DOHH2 (cell line): Measurements from ENCODE around the gene POGK.
"Not testable (repeated sequence)": the region's sequence is repeated elsewhere in the genome, so short reads cannot be mapped to it uniquely, and the experiment has no call there.

ENCODE experiments used
- H3F3A ChIP-seq: fragments of 200-600 bp; sonication (generic), shearing (Covaris generic); 2 replicates; pipeline ENCODE4 v1.6.0; 2016; ENCODE audit warnings: antibody characterized with exemption, mild to moderate bottlenecking; ENCODE audit not compliant: control insufficient read depth, insufficient read depth
- H3K27ac ChIP-seq: fragments of 200-600 bp; sonication (generic); 2 replicates; pipeline ENCODE4 v1.5.1; 2014; ENCODE audit warnings: low read depth, mild to moderate bottlenecking, low read length, moderate library complexity
- H3K27me3 ChIP-seq: fragments of 200-600 bp; sonication (generic); 2 replicates; pipeline ENCODE4 v1.6.1; 2014; ENCODE audit warnings: mild to moderate bottlenecking, low read length, mixed read lengths; ENCODE audit not compliant: control insufficient read depth
- H3K36me3 ChIP-seq: fragments of 200-600 bp; sonication (generic); 2 replicates; pipeline ENCODE4 v1.6.1; 2014; ENCODE audit warnings: mild to moderate bottlenecking, low read length, moderate library complexity, mixed read lengths; ENCODE audit not compliant: control insufficient read depth
- H3K4me1 ChIP-seq: fragments of 200-600 bp; sonication (generic); 2 replicates; pipeline ENCODE4 v1.6.1; 2014; ENCODE audit warnings: mild to moderate bottlenecking, low read length, mixed read lengths; ENCODE audit not compliant: control insufficient read depth
- H3K4me2 ChIP-seq: fragments of 200-600 bp; sonication (generic); 2 replicates; pipeline ENCODE4 v1.6.0; 2014; ENCODE audit warnings: mild to moderate bottlenecking, low read length, moderate library complexity
- H3K4me3 ChIP-seq: fragments of 200-600 bp; sonication (generic); 2 replicates; pipeline ENCODE4 v1.5.1; 2014; ENCODE audit warnings: mild to moderate bottlenecking, low read length, mixed read lengths
- H3K79me2 ChIP-seq: fragments of 200-600 bp; sonication (generic); 2 replicates; pipeline ENCODE4 v1.6.1; 2014; ENCODE audit warnings: mild to moderate bottlenecking, low read length, mixed read lengths; ENCODE audit not compliant: control insufficient read depth
- H3K9me2 ChIP-seq: fragments of 200-600 bp; sonication (generic); replicated peaks from 2 replicates; pipeline ENCODE4 v1.6.1; 2014; ENCODE audit warnings: mild to moderate bottlenecking, low read length, mixed read lengths; ENCODE audit not compliant: control insufficient read depth
- H3K9me3 ChIP-seq: fragments of 200-600 bp; sonication (generic); 2 replicates; pipeline ENCODE4 v1.6.1; 2014; ENCODE audit warnings: antibody characterized with exemption, low read length, mixed read lengths; ENCODE audit not compliant: control insufficient read depth, insufficient read depth
- H4K20me1 ChIP-seq: fragments of 200-600 bp; sonication (generic); 2 replicates; pipeline ENCODE4 v1.6.0; 2014; ENCODE audit warnings: low read depth, mild to moderate bottlenecking, antibody characterized with exemption, low read length, moderate library complexity; ENCODE audit not compliant: control insufficient read depth, insufficient read depth
- CTCF ChIP-seq: fragments of 200-600 bp; sonication (generic); IDR thresholded peaks from one replicate; pipeline ENCODE4 v1.5.1; 2014; ENCODE audit warnings: antibody characterized with exemption, mild to moderate bottlenecking, low read depth, low read length; ENCODE audit not compliant: poor library complexity, severe bottlenecking
- EZH2phosphoT487 ChIP-seq: fragments of 200-600 bp; sonication (generic); IDR thresholded peaks from 2 replicates; pipeline ENCODE4 v1.6.1; 2017; ENCODE audit warnings: borderline replicate concordance, mild to moderate bottlenecking, antibody characterized with exemption, low read length, moderate library complexity, mixed read lengths

POGK gene

GRCh38 chr1:166875734-166876539 is 36.7 kb downstream of the POGK start, which contains the start of gene TADA1:
TADA1 (minus strand) TSS chr1:166876264; CDS start chr1:166876233, 31 bp downstream.
- Histone ChIP-seq H3K9me3 (no peaks in the 10 kb centered on the region), H3K27me3 (no peaks in the 10 kb centered on the region), H3K79me2 (peaks cover 51% of the 10 kb centered on the region), H3K4me1 (peaks cover 20% of the 10 kb centered on the region), H4K20me1 (no peaks in the 10 kb centered on the region), H3K36me3 (peaks cover 10% of the 10 kb centered on the region), H3K4me2 (peak within 1 kb of the TSS; percentile 93), H3K4me3 (peak within 1 kb of the TSS; percentile 88), H3K9me2 (no peaks in the 10 kb centered on the region), H3F3A (no peaks in the 10 kb centered on the region), H3K27ac (peak within 1 kb of the TSS; percentile 59)
- TF ChIP-seq CTCF = no peak
- TF ChIP-seq EZH2phosphoT487 = no peak

- TF ChIP-seq CTCF = peak; percentile 40
- no peak for TF ChIP-seq EZH2phosphoT487
- no peaks in the 10 kb centered on the region for H4K20me1 ChIP-seq
- peak overlapping the region; percentile 93 for H3K4me2 ChIP-seq
- peak overlapping the region; percentile 88 for H3K4me3 ChIP-seq
- H3K9me2 ChIP-seq = no peaks in the 10 kb centered on the region
- H3K79me2 ChIP-seq = peaks cover 45% of the 10 kb centered on the region
- H3K9me3 ChIP-seq = no peaks in the 10 kb centered on the region
- H3K27me3 ChIP-seq = no peaks in the 10 kb centered on the region
- H3K4me1 ChIP-seq = peaks cover 20% of the 10 kb centered on the region
- H3K27ac ChIP-seq = no peak overlapping the region
- H3F3A ChIP-seq = no peaks in the 10 kb centered on the region
- peaks cover 5% of the 10 kb centered on the region; the same call in 1 of the 2 replicates for H3K36me3 ChIP-seq
These were observed 37.2 kb downstream of the POGK start for GRCh38 chr1:166876540-166876838.

GRCh38 chr1:166878173-166878917 is 39.1 kb downstream of the POGK start:
- not testable (repeated sequence) for H3K9me2 ChIP-seq, H3F3A ChIP-seq, H4K20me1 ChIP-seq

GRCh38 chr1:166882893-166883292 is 43.6 kb downstream of the POGK start:
- H3K4me3 ChIP-seq = no peak overlapping the region
- H3K9me3 ChIP-seq = no peaks in the 10 kb centered on the region
- no peaks in the 10 kb centered on the region for H3F3A ChIP-seq
- no peaks in the 10 kb centered on the region for H3K36me3 ChIP-seq
- peaks cover 7% of the 10 kb centered on the region; the same call in 1 of the 2 replicates for H3K27me3 ChIP-seq
- H3K4me2 ChIP-seq = no peak overlapping the region
- H3K79me2 ChIP-seq = no peaks in the 10 kb centered on the region
- H3K27ac ChIP-seq = no peak overlapping the region
- no peak for TF ChIP-seq EZH2phosphoT487
- no peak for TF ChIP-seq CTCF
- no peaks in the 10 kb centered on the region for H3K4me1 ChIP-seq
- H4K20me1 ChIP-seq = no peaks in the 10 kb centered on the region
- H3K9me2 ChIP-seq = no peaks in the 10 kb centered on the region

More at GRCh38 chr1:166878173-166878917, 39.1 kb downstream of the POGK start:
- H3K4me2 ChIP-seq, H3K27ac ChIP-seq, H3K27me3 ChIP-seq, H3K36me3 ChIP-seq, H3K9me3 ChIP-seq, H3K4me3 ChIP-seq: not testable (repeated sequence)
- H3K4me1 ChIP-seq = peaks cover 20% of the 10 kb centered on the region
- peaks cover 26% of the 10 kb centered on the region for H3K79me2 ChIP-seq
